Karpas-422 (cell line): ENCODE results near the gene CHAC1. TPM values are rescaled to one million over a fixed set of nuclear protein-coding genes. Genes with fewer than 3 reads are reported as not detected.

Experiments used
- DNase-seq: peaks from one replicate; pipeline ENCODE4 v3.0.0-alpha.2; 2015
- H2AFZ ChIP-seq: fragments of 200-600 bp; sonication (generic); 2 replicates; pipeline ENCODE4 v1.6.1; 2014; ENCODE audit warnings: antibody characterized with exemption, low read length, mixed read lengths
- H3K27ac ChIP-seq: fragments of 200-600 bp; sonication (generic); 2 replicates; pipeline ENCODE4 v1.5.1; 2014; ENCODE audit warnings: mild to moderate bottlenecking, low read length, moderate library complexity
- H3K27me3 ChIP-seq: fragments of 200-600 bp; sonication (generic); 2 replicates; pipeline ENCODE4 v1.6.1; 2014; ENCODE audit warnings: low read length, mixed read lengths
- H3K36me3 ChIP-seq: fragments of 200-600 bp; sonication (generic); 2 replicates; pipeline ENCODE4 v1.6.1; 2014; ENCODE audit warnings: low read length, mixed read lengths; ENCODE audit not compliant: insufficient read depth
- H3K4me1 ChIP-seq: fragments of 200-600 bp; sonication (generic); 2 replicates; pipeline ENCODE4 v1.6.1; 2014; ENCODE audit warnings: mild to moderate bottlenecking, low read length, mixed read lengths
- H3K4me2 ChIP-seq: fragments of 200-600 bp; sonication (generic); 2 replicates; pipeline ENCODE4 v1.6.1; 2014; ENCODE audit warnings: low read length, low read depth, mild to moderate bottlenecking; ENCODE audit not compliant: poor library complexity, severe bottlenecking
- H3K4me3 ChIP-seq: fragments of 200-600 bp; sonication (generic); 2 replicates; pipeline ENCODE4 v1.5.1; 2014; ENCODE audit warnings: mild to moderate bottlenecking, antibody characterized with exemption, low read length, mixed read lengths
- H3K79me2 ChIP-seq: fragments of 200-600 bp; sonication (generic); 2 replicates; pipeline ENCODE4 v1.6.1; 2014; ENCODE audit warnings: mild to moderate bottlenecking, low read length, mixed read lengths
- H3K9ac ChIP-seq: fragments of 200-600 bp; sonication (generic); 2 replicates; pipeline ENCODE4 v1.6.0; 2014; ENCODE audit warnings: low read length
- H3K9me2 ChIP-seq: fragments of 200-600 bp; sonication (generic), shearing (Covaris generic); replicated peaks from 2 replicates; pipeline ENCODE4 v1.6.0; 2014; ENCODE audit warnings: mild to moderate bottlenecking, low read length, moderate library complexity; ENCODE audit not compliant: insufficient read depth
- H3K9me3 ChIP-seq: fragments of 300-700, 200-600 bp; sonication (generic); 2 replicates; pipeline ENCODE4 v1.6.1; 2014; ENCODE audit warnings: low read length, mixed read lengths
- H4K20me1 ChIP-seq: fragments of 200-600 bp; sonication (generic); 2 replicates; pipeline ENCODE4 v1.6.1; 2014; ENCODE audit warnings: mild to moderate bottlenecking, antibody characterized with exemption, low read length, low read depth; ENCODE audit not compliant: insufficient read depth
- total RNA-seq: library from RNA; depleted of rRNA; stranded (reverse); fragments of >200 nt; shearing (Covaris generic); gene quantifications from 2 replicates; pipeline ENCODE4 v1.2.3, GENCODE V29; 2014; ENCODE audit warnings: low replicate concordance

CHAC1 gene
- total RNA-seq, 1 experiment from 2014 or later: 45.5 TPM

DNA sequence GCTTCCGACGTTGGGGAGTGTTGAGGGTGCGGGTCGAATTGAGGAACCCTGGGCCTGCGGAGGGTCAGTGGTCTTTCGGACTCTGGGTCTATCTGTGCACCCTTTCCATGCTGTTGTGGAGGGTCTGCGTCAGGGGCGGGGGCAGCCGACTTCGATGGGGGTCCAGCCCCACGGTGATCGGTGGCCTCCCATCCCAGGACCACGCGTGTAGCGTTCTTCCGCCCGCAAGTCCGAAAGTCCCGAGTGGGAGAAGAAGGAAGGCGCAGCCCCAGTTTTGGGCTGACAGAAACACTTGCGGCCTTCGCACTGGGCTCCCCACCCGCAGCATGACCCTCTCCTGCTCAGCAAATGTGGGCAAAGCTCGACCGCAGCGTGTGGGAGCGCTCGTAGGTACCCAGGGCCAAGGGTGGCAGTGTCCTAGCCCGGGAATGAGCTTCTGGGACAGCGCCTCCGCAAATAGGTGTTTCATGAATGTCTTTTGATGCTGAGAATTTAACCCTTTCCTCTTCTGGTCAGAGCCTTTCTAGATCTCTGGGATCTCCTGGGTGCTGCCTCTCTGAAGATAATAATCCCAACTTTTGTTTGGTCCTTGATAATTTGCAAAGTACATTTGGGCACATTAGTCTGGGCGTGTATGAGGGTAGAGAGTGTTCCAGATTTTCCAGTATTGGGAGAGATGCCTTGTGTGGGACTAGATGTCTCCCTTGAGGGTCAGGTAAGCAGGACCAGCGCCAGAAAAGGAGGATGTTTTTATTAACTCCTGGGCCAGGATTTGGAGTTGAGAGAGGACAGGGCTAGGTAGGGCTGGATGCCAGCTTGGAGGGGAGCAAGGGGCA is 26.4 kb upstream of the CHAC1 start:
- H3K36me3 ChIP-seq: no peaks in the 10 kb centered on the region
- H3K79me2 ChIP-seq: no peaks in the 10 kb centered on the region
- H3K27ac ChIP-seq: no peak overlapping the region
- no peaks in the 10 kb centered on the region for H3K9me2 ChIP-seq
- peak overlapping the region; percentile 65; the same call in 1 of the 2 replicates for H3K4me3 ChIP-seq
- no peaks in the 10 kb centered on the region for H3K9me3 ChIP-seq
- H3K27me3 ChIP-seq: no peaks in the 10 kb centered on the region
- peak overlapping the region; percentile 91 for H3K4me2 ChIP-seq
- peaks cover 36% of the 10 kb centered on the region for H3K4me1 ChIP-seq
- H4K20me1 ChIP-seq: no peaks in the 10 kb centered on the region
- no peak overlapping the region for H2AFZ ChIP-seq
- no peak overlapping the region for H3K9ac ChIP-seq
- DNase-seq: no peak

DNA sequence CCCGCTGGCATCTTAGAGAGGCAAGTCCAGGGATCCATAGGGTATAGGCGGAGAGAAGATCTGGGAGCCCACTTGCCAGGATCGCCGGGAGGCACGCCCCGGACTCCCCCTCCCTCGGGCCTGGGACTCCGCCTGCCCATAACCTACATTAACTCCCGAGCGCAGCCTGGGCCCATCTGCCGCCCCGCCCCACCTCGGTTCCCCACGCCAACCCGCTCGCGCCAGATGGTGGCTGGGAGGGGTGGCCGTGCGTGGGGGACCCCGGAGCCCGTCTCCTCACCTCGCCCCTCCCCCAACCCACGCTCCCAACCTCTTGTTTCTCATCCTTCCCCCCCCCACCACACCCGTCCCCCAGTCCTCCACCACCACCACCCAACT is 25.8 kb upstream of the CHAC1 start:
- H3K79me2 ChIP-seq: no peaks in the 10 kb centered on the region
- H4K20me1 ChIP-seq: no peaks in the 10 kb centered on the region
- peak overlapping the region; percentile 65 for H3K4me3 ChIP-seq
- no peaks in the 10 kb centered on the region for H3K27me3 ChIP-seq
- H3K27ac ChIP-seq: no peak overlapping the region
- DNase-seq: no peak
- H3K9me3 ChIP-seq: no peaks in the 10 kb centered on the region
- no peak overlapping the region for H2AFZ ChIP-seq
- H3K36me3 ChIP-seq: no peaks in the 10 kb centered on the region
- H3K4me2 ChIP-seq: peak overlapping the region; percentile 91
- peak overlapping the region; percentile 54; the same call in 1 of the 2 replicates for H3K9ac ChIP-seq
- peaks cover 36% of the 10 kb centered on the region for H3K4me1 ChIP-seq
- no peaks in the 10 kb centered on the region for H3K9me2 ChIP-seq

- Histone ChIP-seq H3K4me2 (peak overlapping the region; percentile 91), H3K4me1 (peaks cover 36% of the 10 kb centered on the region), H3K27me3 (no peaks in the 10 kb centered on the region), H3K79me2 (no peaks in the 10 kb centered on the region), H3K9me3 (no peaks in the 10 kb centered on the region), H2AFZ (peak overlapping the region; percentile 43; the same call in 1 of the 2 replicates), H4K20me1 (no peaks in the 10 kb centered on the region), H3K27ac (no peak overlapping the region), H3K9me2 (no peaks in the 10 kb centered on the region), H3K4me3 (peak overlapping the region; percentile 65), H3K9ac (peak overlapping the region; percentile 54), H3K36me3 (no peaks in the 10 kb centered on the region)
- no peak for DNase-seq
Measured at GRCh38 chr15:40927873-40928806, 25.1 kb upstream of the CHAC1 start.

- Histone ChIP-seq H3K27ac (no peak within 1 kb of the TSS), H3K36me3 (no peaks in the 10 kb centered on the region), H3K9me2 (no peaks in the 10 kb centered on the region), H3K9ac (peak within 1 kb of the TSS; percentile 54), H3K9me3 (no peaks in the 10 kb centered on the region), H3K27me3 (no peaks in the 10 kb centered on the region), H3K4me1 (peaks cover 36% of the 10 kb centered on the region), H3K4me3 (peak within 1 kb of the TSS; percentile 65), H3K79me2 (no peaks in the 10 kb centered on the region), H2AFZ (peak within 1 kb of the TSS; percentile 43; the same call in 1 of the 2 replicates), H3K4me2 (peak within 1 kb of the TSS; percentile 91), H4K20me1 (no peaks in the 10 kb centered on the region)
- peak; percentile 74 for DNase-seq
Measured at GRCh38 chr15:40928821-40929659, 24.2 kb upstream of the CHAC1 start, which contains the start of gene DLL4. TSS of gene DLL4 (plus strand) at chr15:40929340. CDS start at chr15:40929669, 329 bp downstream.

DNA sequence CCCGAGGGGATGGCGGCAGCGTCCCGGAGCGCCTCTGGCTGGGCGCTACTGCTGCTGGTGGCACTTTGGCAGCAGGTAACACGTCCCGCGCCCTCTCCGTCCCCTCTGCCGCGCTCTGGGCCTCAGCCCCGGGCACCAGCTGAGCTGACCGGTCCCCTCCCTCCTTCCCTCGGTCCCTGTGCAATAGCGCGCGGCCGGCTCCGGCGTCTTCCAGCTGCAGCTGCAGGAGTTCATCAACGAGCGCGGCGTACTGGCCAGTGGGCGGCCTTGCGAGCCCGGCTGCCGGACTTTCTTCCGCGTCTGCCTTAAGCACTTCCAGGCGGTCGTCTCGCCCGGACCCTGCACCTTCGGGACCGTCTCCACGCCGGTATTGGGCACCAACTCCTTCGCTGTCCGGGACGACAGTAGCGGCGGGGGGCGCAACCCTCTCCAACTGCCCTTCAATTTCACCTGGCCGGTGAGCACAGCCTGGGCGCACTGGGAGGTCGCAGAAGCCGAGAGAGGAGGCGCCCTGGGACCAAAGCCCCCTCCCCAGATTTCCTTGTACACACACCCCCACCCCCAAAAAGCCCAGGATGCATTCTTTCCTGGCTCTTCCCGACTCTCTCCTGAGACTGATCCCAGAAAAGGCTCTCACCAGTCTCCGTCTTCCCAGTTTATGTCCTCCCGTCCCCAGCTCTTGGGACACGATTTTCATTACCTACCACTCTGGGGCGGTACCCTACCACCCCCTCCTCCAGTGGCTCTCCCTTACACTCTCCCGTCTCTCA is 23.4 kb upstream of the CHAC1 start:
- Histone ChIP-seq H3K79me2 (no peaks in the 10 kb centered on the region), H3K36me3 (no peaks in the 10 kb centered on the region), H3K4me3 (peak overlapping the region; percentile 65), H2AFZ (no peak overlapping the region), H3K27ac (no peak overlapping the region), H3K27me3 (no peaks in the 10 kb centered on the region), H3K9me2 (no peaks in the 10 kb centered on the region), H3K9me3 (no peaks in the 10 kb centered on the region), H4K20me1 (no peaks in the 10 kb centered on the region), H3K4me2 (peak overlapping the region; percentile 91), H3K9ac (0 out of 2 replicates have a peak overlapping the region, but pooled peaks have one; percentile 17), H3K4me1 (peaks cover 36% of the 10 kb centered on the region)
- DNase-seq: no peak

GRCh38 chr15:40930430-40931299 is 22.6 kb upstream of the CHAC1 start:
- Histone ChIP-seq H3K79me2 (no peaks in the 10 kb centered on the region), H3K4me3 (peak overlapping the region; percentile 43; the same call in 1 of the 2 replicates), H3K27me3 (no peaks in the 10 kb centered on the region), H3K4me1 (peaks cover 36% of the 10 kb centered on the region), H3K9ac (no peak overlapping the region), H3K36me3 (no peaks in the 10 kb centered on the region), H3K4me2 (peak overlapping the region; percentile 91), H3K9me2 (no peaks in the 10 kb centered on the region), H3K27ac (no peak overlapping the region), H2AFZ (no peak overlapping the region), H3K9me3 (no peaks in the 10 kb centered on the region), H4K20me1 (no peaks in the 10 kb centered on the region)
- DNase-seq: peak; percentile 72
